Kidney tubule cell (primary cell): ENCODE results near the gene GLUD1.
"Not testable (repeated sequence)": the region's sequence is repeated elsewhere in the genome, so short reads cannot be mapped to it uniquely, and the experiment has no call there.

Experiments
- DNase-seq: peaks from one replicate; pipeline ENCODE4 v3.0.0-alpha.2; 2018; ENCODE audit warnings: low spot score

The GLUD1 gene

GRCh38 chr10:87094373-87095235 lies at the start of gene GLUD1, which contains the start of gene SHLD2:
TSS of gene GLUD1 (minus strand) at chr10:87094843. CDS start at chr10:87094769, 74 bp downstream.
TSS of gene SHLD2 (plus strand) at chr10:87095206. CDS start at chr10:87151355, 56,149 bp downstream.
- DNase-seq = peak; percentile 97

GRCh38 chr10:87143109-87143418 lies 48.4 kb upstream of the GLUD1 start:
- DNase-seq = not testable (repeated sequence)

- not testable (repeated sequence) for DNase-seq
Measured at GRCh38 chr10:87142230-87143108, 47.8 kb upstream of the GLUD1 start.

GRCh38 chr10:87137478-87137877 lies 42.8 kb upstream of the GLUD1 start:
- DNase-seq = not testable (repeated sequence)

- not testable (repeated sequence) for DNase-seq
Measured at GRCh38 chr10:87134440-87134839, 39.8 kb upstream of the GLUD1 start.

- DNase-seq = not testable (repeated sequence)
Measured at GRCh38 chr10:87133936-87134335, 39.3 kb upstream of the GLUD1 start.

- not testable (repeated sequence) for DNase-seq
Measured at GRCh38 chr10:87132176-87132575, 37.5 kb upstream of the GLUD1 start.

GRCh38 chr10:87127607-87128156 lies 33.0 kb upstream of the GLUD1 start:
- DNase-seq = not testable (repeated sequence)

- DNase-seq = not testable (repeated sequence)
Measured at GRCh38 chr10:87127048-87127447, 32.4 kb upstream of the GLUD1 start.

- not testable (repeated sequence) for DNase-seq
Measured at GRCh38 chr10:87123351-87123750, 28.7 kb upstream of the GLUD1 start.

- DNase-seq = not testable (repeated sequence)
Measured at GRCh38 chr10:87119029-87119428, 24.4 kb upstream of the GLUD1 start.

- DNase-seq = not testable (repeated sequence)
Measured at GRCh38 chr10:87118122-87118521, 23.5 kb upstream of the GLUD1 start.

- DNase-seq = no peak
Measured at GRCh38 chr10:87105446-87106124, 10.9 kb upstream of the GLUD1 start.

GRCh38 chr10:87104727-87105126 lies 10.1 kb upstream of the GLUD1 start:
- DNase-seq = not testable (repeated sequence)

- DNase-seq = no peak
Measured at GRCh38 chr10:87101996-87102395, 7.4 kb upstream of the GLUD1 start.

GRCh38 chr10:87095236-87095945 lies 748 bp upstream of the GLUD1 start:
- peak; percentile 91 for DNase-seq

GRCh38 chr10:87093632-87094372 lies 841 bp downstream of the GLUD1 start:
- peak; percentile 58 for DNase-seq

GRCh38 chr10:87092861-87093631 lies 1.6 kb downstream of the GLUD1 start:
- DNase-seq = peak; percentile 70

- DNase-seq = peak; percentile 63
Measured at GRCh38 chr10:87092376-87092860, 2.2 kb downstream of the GLUD1 start.
